HepG2 (cell line): Measurements from ENCODE around the gene MIGA2. TPM values are rescaled to one million over a fixed set of nuclear protein-coding genes. Genes with fewer than 3 reads are reported as not detected.

Experiments
- AGO2 ChIP-seq: fragments of 200-400 bp; formaldehyde crosslinking; optimal IDR thresholded peaks from 2 replicates; pipeline ENCODE3; 2017; ENCODE audit warnings: mild to moderate bottlenecking, low read depth, low read length, moderate library complexity
- ATF3 ChIP-seq: sonication (generic); formaldehyde crosslinking; IDR thresholded peaks from 2 replicates; pipeline ENCODE4 v1.4.0; 2020; ENCODE audit warnings: missing genetic modification reagents
- FOXO4 ChIP-seq: sonication (generic); formaldehyde crosslinking; conservative IDR thresholded peaks from 2 replicates; pipeline ENCODE4 v1.8.1; 2023; ENCODE audit warnings: missing genetic modification reagents
- MTF2 ChIP-seq: sonication (generic); formaldehyde crosslinking; IDR thresholded peaks from 2 replicates; pipeline ENCODE4 v1.5.0; 2020; ENCODE audit warnings: missing genetic modification reagents, borderline replicate concordance
- MXD3 ChIP-seq: IDR thresholded peaks from 2 replicates; pipeline ENCODE4 v1.6.1; 2016; ENCODE audit warnings: mild to moderate bottlenecking, missing biosample characterization, missing genetic modification reagents
- POLR2G ChIP-seq: fragments of 200-400 bp; formaldehyde crosslinking; IDR thresholded peaks from 2 replicates; pipeline ENCODE4 v1.6.1; 2018; ENCODE audit warnings: mild to moderate bottlenecking, low read depth, low read length, moderate library complexity
- REL ChIP-seq: sonication (generic); formaldehyde crosslinking; conservative IDR thresholded peaks from 2 replicates; pipeline ENCODE4 v1.8.0; 2022; ENCODE audit warnings: mild to moderate bottlenecking, missing genetic modification reagents, moderate library complexity
- REPIN1 ChIP-seq: sonication (generic); formaldehyde crosslinking; IDR thresholded peaks from 2 replicates; pipeline ENCODE4 v1.8.0; 2022; ENCODE audit warnings: missing genetic modification reagents, low read depth, mild to moderate bottlenecking, borderline replicate concordance
- TARDBP ChIP-seq: sonication (generic); formaldehyde crosslinking; IDR thresholded peaks from 2 replicates; pipeline ENCODE4 v1.8.0; 2022; ENCODE audit warnings: mild to moderate bottlenecking, missing genetic modification reagents
- TIGD3 ChIP-seq: sonication (generic); formaldehyde crosslinking; IDR thresholded peaks from 2 replicates; pipeline ENCODE4 v1.5.1; 2020; ENCODE audit warnings: mild to moderate bottlenecking, missing genetic modification reagents, borderline replicate concordance
- ZBTB34 ChIP-seq: sonication (generic); formaldehyde crosslinking; IDR thresholded peaks from 2 replicates; pipeline ENCODE4 v1.8.0; 2022; ENCODE audit warnings: mild to moderate bottlenecking, missing genetic modification reagents
- ZBTB4 ChIP-seq: sonication (generic); formaldehyde crosslinking; IDR thresholded peaks from 2 replicates; pipeline ENCODE4 v1.4.0; 2020; ENCODE audit warnings: missing genetic modification reagents, mild to moderate bottlenecking, borderline replicate concordance
- ZFAT ChIP-seq: sonication (generic); formaldehyde crosslinking; conservative IDR thresholded peaks from 2 replicates; pipeline ENCODE4 v1.8.1; 2023; ENCODE audit warnings: missing genetic modification reagents, inconsistent platforms
- ZNF282 ChIP-seq: fragments of 450-650 bp; IDR thresholded peaks from 2 replicates; pipeline ENCODE4 v1.6.1; 2018; ENCODE audit not compliant: partially characterized antibody
- ZNF446 ChIP-seq: sonication (generic); formaldehyde crosslinking; IDR thresholded peaks from 2 replicates; pipeline ENCODE4 v1.5.0; 2020; ENCODE audit warnings: mild to moderate bottlenecking, missing genetic modification reagents
- ZNF567 ChIP-seq: sonication (generic); formaldehyde crosslinking; IDR thresholded peaks from 2 replicates; pipeline ENCODE4 v1.8.1; 2023; ENCODE audit warnings: mild to moderate bottlenecking, missing genetic modification reagents, borderline replicate concordance
- ZNF580 ChIP-seq: IDR thresholded peaks from 2 replicates; pipeline ENCODE4 v1.6.1; 2016; ENCODE audit warnings: low read depth, borderline replicate concordance
- ZNF614 ChIP-seq: IDR thresholded peaks from 2 replicates; pipeline ENCODE4 v1.6.1; 2018; ENCODE audit warnings: missing biosample characterization, missing genetic modification reagents, inconsistent platforms, borderline replicate concordance
- ZNF749 ChIP-seq: sonication (generic); formaldehyde crosslinking; IDR thresholded peaks from 2 replicates; pipeline ENCODE4 v1.8.0; 2022; ENCODE audit warnings: mild to moderate bottlenecking, missing genetic modification reagents, moderate library complexity, borderline replicate concordance
- polyA plus RNA-seq, 8 experiments: library from polyadenylated mRNA; depleted of rRNA in 3 of 8; stranded (reverse) in 7 of 8; unstranded in 1 of 8; fragments of >200 nt; fragmentation: Illumina TruSeq in 4 of 8; extraction: Trizol in 4 of 8; gene quantifications; 2 replicates each; pipeline versions ENCODE4 v1.2.1 to v1.2.3, GENCODE V29; 2011 to 2016; ENCODE audit warnings: low read depth in 4 of 8, missing spikeins in 1 of 8, mixed read lengths in 1 of 8; ENCODE audit not compliant: insufficient read depth in 1 of 8
- total RNA-seq, 5 experiments: library from RNA; depleted of rRNA; stranded (reverse); fragments of >200 nt; fragmentation: Illumina TruSeq; extraction: Trizol; gene quantifications; 2 replicates each; pipeline ENCODE4 v1.2.3, GENCODE V29; 2016; ENCODE audit warnings: low read depth in 1 of 5

The MIGA2 gene
- total and polyA plus RNA-seq, 2 of the 13 experiments (the other 11 are each of a cell fraction or from before 2014, with no cell fraction given), result 10.8 to 17.1 TPM

GRCh38 chr9:129081388-129081904 is 45.0 kb downstream of the MIGA2 start (continued):
- no peak for TF ChIP-seq ZFAT (CRISPR knock-in tag)
- no peak for TF ChIP-seq ATF3 (CRISPR knock-in tag)
- 0 out of 2 replicates have a peak, but pooled peaks have one; percentile 17 for TF ChIP-seq POLR2G
- 0 out of 2 replicates have a peak, but pooled peaks have one; percentile 6 for TF ChIP-seq TARDBP (CRISPR knock-in tag)
- TF ChIP-seq ZNF446 (CRISPR knock-in tag), result no peak
- TF ChIP-seq TIGD3 (CRISPR knock-in tag), result no peak
- TF ChIP-seq ZNF749 (CRISPR knock-in tag), result 0 out of 2 replicates have a peak, but pooled peaks have one; percentile 54
- no peak for TF ChIP-seq ZBTB4 (CRISPR knock-in tag)
- peak; percentile 65; the same call in 1 of the 2 replicates for TF ChIP-seq ZNF580 (CRISPR knock-in tag)
- peak; percentile 32 for TF ChIP-seq AGO2
- TF ChIP-seq FOXO4 (CRISPR knock-in tag), result 0 out of 2 replicates have a peak, but pooled peaks have one; percentile 60
- TF ChIP-seq MXD3 (CRISPR knock-in tag), result 0 out of 2 replicates have a peak, but pooled peaks have one; percentile 42
- TF ChIP-seq REPIN1 (CRISPR knock-in tag), result no peak
- TF ChIP-seq ZNF282, result no peak
- TF ChIP-seq ZBTB34 (CRISPR knock-in tag), result no peak
- TF ChIP-seq MTF2 (CRISPR knock-in tag), result 0 out of 2 replicates have a peak, but pooled peaks have one; percentile 52
- TF ChIP-seq ZNF614, result 0 out of 2 replicates have a peak, but pooled peaks have one; percentile 4
- TF ChIP-seq REL (CRISPR knock-in tag), result no peak
- TF ChIP-seq ZNF567 (CRISPR knock-in tag), result no peak; the same call in 1 of the 2 replicates
